Mononuclear cell (primary cell): ENCODE data around the gene PDHX. TPM values are rescaled to one million over a fixed set of nuclear protein-coding genes. Genes with fewer than 3 reads are reported as not detected.
"Not testable (repeated sequence)": the region's sequence is repeated elsewhere in the genome, so short reads cannot be mapped to it uniquely, and the experiment has no call there.

Experiments used
- H3K27me3 ChIP-seq: 2 replicates; pipeline ENCODE4 v1.6.0; 2011; ENCODE audit warnings: low read length, control low read depth; ENCODE audit not compliant: insufficient read depth
- H3K4me1 ChIP-seq: 2 replicates; pipeline ENCODE4 v1.5.1; 2011; ENCODE audit warnings: mild to moderate bottlenecking, low read length, control low read depth; ENCODE audit not compliant: insufficient read depth
- H3K4me3 ChIP-seq: 2 replicates; pipeline ENCODE4 v1.5.1; 2011; ENCODE audit warnings: mild to moderate bottlenecking, low read length, moderate library complexity
- H3K9me3 ChIP-seq: 2 replicates; pipeline ENCODE4 v1.5.1; 2011; ENCODE audit warnings: low read depth, mild to moderate bottlenecking, control low read depth, low read length
- total RNA-seq: library from RNA; depleted of rRNA; stranded (reverse); fragments of >200 nt; gene quantifications from one replicate; pipeline ENCODE4 v1.2.3, GENCODE V29; 2012

Gene PDHX
- total RNA-seq, 1 donor, result 16.9 TPM

- Histone ChIP-seq H3K4me1 (peaks cover 30% of the 10 kb centered on the region), H3K27me3 (no peaks in the 10 kb centered on the region), H3K4me3 (no peak overlapping the region)
These were observed 93.5 kb downstream of the PDHX start for GRCh38 chr11:35009944-35010342.

GRCh38 chr11:35010654-35011053 is 94.2 kb downstream of the PDHX start:
- no peaks in the 10 kb centered on the region for H3K27me3 ChIP-seq
- peaks cover 30% of the 10 kb centered on the region for H3K4me1 ChIP-seq
- no peaks in the 10 kb centered on the region for H3K9me3 ChIP-seq
- H3K4me3 ChIP-seq, result no peak overlapping the region

More at GRCh38 chr11:35009944-35010342, 93.5 kb downstream of the PDHX start:
- H3K9me3 ChIP-seq, result no peaks in the 10 kb centered on the region

GRCh38 chr11:35011389-35011788 is 95.0 kb downstream of the PDHX start:
- Histone ChIP-seq H3K9me3 (no peaks in the 10 kb centered on the region), H3K4me3 (no peak overlapping the region), H3K4me1 (peaks cover 28% of the 10 kb centered on the region), H3K27me3 (no peaks in the 10 kb centered on the region)

- no peak overlapping the region for H3K4me3 ChIP-seq
These were observed 95.5 kb downstream of the PDHX start for GRCh38 chr11:35011944-35012343.

GRCh38 chr11:35012467-35013191 is 96.2 kb downstream of the PDHX start:
- H3K9me3 ChIP-seq, result no peaks in the 10 kb centered on the region
- peaks cover 18% of the 10 kb centered on the region for H3K4me1 ChIP-seq
- H3K4me3 ChIP-seq, result no peak overlapping the region
- H3K27me3 ChIP-seq, result no peaks in the 10 kb centered on the region

More at GRCh38 chr11:35011944-35012343, 95.5 kb downstream of the PDHX start:
- Histone ChIP-seq H3K27me3 (no peaks in the 10 kb centered on the region), H3K9me3 (no peaks in the 10 kb centered on the region), H3K4me1 (peaks cover 22% of the 10 kb centered on the region)

GRCh38 chr11:35013514-35014233 is 97.3 kb downstream of the PDHX start:
- H3K4me3 ChIP-seq, result no peak overlapping the region
- H3K9me3 ChIP-seq, result no peaks in the 10 kb centered on the region
- H3K4me1 ChIP-seq, result peaks cover 18% of the 10 kb centered on the region
- no peaks in the 10 kb centered on the region for H3K27me3 ChIP-seq

- Histone ChIP-seq H3K9me3 (no peaks in the 10 kb centered on the region), H3K27me3 (no peaks in the 10 kb centered on the region), H3K4me3 (no peak overlapping the region), H3K4me1 (peaks cover 18% of the 10 kb centered on the region)
These were observed 97.9 kb downstream of the PDHX start for GRCh38 chr11:35014346-35014745.

- Histone ChIP-seq H3K4me1 (peaks cover 18% of the 10 kb centered on the region), H3K9me3 (no peaks in the 10 kb centered on the region), H3K27me3 (no peaks in the 10 kb centered on the region), H3K4me3 (no peak overlapping the region)
These were observed 99.4 kb downstream of the PDHX start for GRCh38 chr11:35015621-35016387.

GRCh38 chr11:35016916-35017315 is 100.5 kb downstream of the PDHX start:
- H3K4me3 ChIP-seq, result no peak overlapping the region
- no peaks in the 10 kb centered on the region for H3K9me3 ChIP-seq
- H3K4me1 ChIP-seq, result peaks cover 18% of the 10 kb centered on the region
- no peaks in the 10 kb centered on the region for H3K27me3 ChIP-seq

GRCh38 chr11:35017528-35018342 is 101.3 kb downstream of the PDHX start:
- H3K4me3 ChIP-seq, result no peak overlapping the region
- peaks cover 11% of the 10 kb centered on the region for H3K4me1 ChIP-seq
- no peaks in the 10 kb centered on the region for H3K9me3 ChIP-seq
- no peaks in the 10 kb centered on the region for H3K27me3 ChIP-seq

- Histone ChIP-seq H3K4me3 (no peak overlapping the region), H3K27me3 (no peaks in the 10 kb centered on the region), H3K9me3 (no peaks in the 10 kb centered on the region), H3K4me1 (peaks cover 3% of the 10 kb centered on the region)
These were observed 105.2 kb downstream of the PDHX start for GRCh38 chr11:35021589-35021988.

GRCh38 chr11:35023940-35024339 is 107.5 kb downstream of the PDHX start:
- H3K9me3 ChIP-seq, H3K27me3 ChIP-seq, H3K4me3 ChIP-seq, H3K4me1 ChIP-seq: not testable (repeated sequence)

GRCh38 chr11:35028007-35028406 is 111.6 kb downstream of the PDHX start:
- H3K4me3 ChIP-seq, H3K9me3 ChIP-seq, H3K27me3 ChIP-seq: not testable (repeated sequence)
- peaks cover 27% of the 10 kb centered on the region for H3K4me1 ChIP-seq

GRCh38 chr11:35029979-35030682 is 113.7 kb downstream of the PDHX start:
- no peaks in the 10 kb centered on the region for H3K27me3 ChIP-seq
- H3K4me1 ChIP-seq, result peaks cover 28% of the 10 kb centered on the region
- H3K9me3 ChIP-seq, result no peaks in the 10 kb centered on the region
- H3K4me3 ChIP-seq, result no peak overlapping the region
